CD4-positive, CD25-positive, alpha-beta regulatory T cell (primary cell): ENCODE results near the gene DACT1. TPM values are rescaled to one million over a fixed set of nuclear protein-coding genes. Genes with fewer than 3 reads are reported as not detected.
"Not testable (repeated sequence)": the region's sequence is repeated elsewhere in the genome, so short reads cannot be mapped to it uniquely, and the experiment has no call there.

Source experiments
- ATAC-seq, 2 donors: fragments of 150-1000 bp; cut with Tn5 transposase; one replicate each; pipeline ENCODE4 v1.10.0; 2021; ENCODE audit warnings: low read depth in 2 of 2, moderate number of reproducible peaks in 2 of 2, moderate library complexity in 1 of 2
- DNase-seq, 3 donors: peaks; one replicate each; pipeline versions ENCODE4 v3.0.0 to v3.0.0-alpha.2; 2012 to 2022; ENCODE audit warnings: mixed read lengths in 1 of 3
- H3K27ac ChIP-seq: one replicate; pipeline ENCODE4 v1.7.0; 2013; ENCODE audit warnings: mild to moderate bottlenecking, low read length; ENCODE audit not compliant: insufficient read depth, poor library complexity, severe bottlenecking
- H3K27me3 ChIP-seq: one replicate; pipeline ENCODE4 v1.7.0; 2013; ENCODE audit warnings: low read length; ENCODE audit not compliant: control insufficient read depth, insufficient read depth
- H3K36me3 ChIP-seq: one replicate; pipeline ENCODE4 v1.7.0; 2013; ENCODE audit warnings: mild to moderate bottlenecking, low read length, moderate library complexity; ENCODE audit not compliant: control insufficient read depth, insufficient read depth
- H3K4me1 ChIP-seq: 2 replicates; pipeline ENCODE4 v1.7.0; 2013; ENCODE audit warnings: mild to moderate bottlenecking, low read length; ENCODE audit not compliant: insufficient read depth, control insufficient read depth, poor library complexity, severe bottlenecking
- H3K4me3 ChIP-seq: one replicate; pipeline ENCODE4 v1.7.0; 2013; ENCODE audit warnings: low read depth, mild to moderate bottlenecking, low read length, moderate library complexity
- H3K9me3 ChIP-seq, 2 experiments: 1 replicate in 1 of 2; 2 replicates in 1 of 2; pipeline ENCODE4 v1.7.0; 2013; ENCODE audit warnings: low read length in 2 of 2, mild to moderate bottlenecking in 1 of 2, moderate library complexity in 1 of 2; ENCODE audit not compliant: control insufficient read depth in 2 of 2
- H3K27ac Mint-ChIP-seq, 3 donors: one replicate each; pipeline ENCODE4 v1.8.0; 2020 to 2022; ENCODE audit warnings: mild to moderate bottlenecking in 3 of 3, mixed read lengths in 3 of 3, moderate library complexity in 2 of 3
- H3K27me3 Mint-ChIP-seq: one replicate; pipeline ENCODE4 v1.8.0; 2022; ENCODE audit warnings: mild to moderate bottlenecking, mixed read lengths
- H3K36me3 Mint-ChIP-seq: one replicate; pipeline ENCODE4 v1.8.0; 2020; ENCODE audit warnings: mixed read lengths
- H3K4me1 Mint-ChIP-seq, 4 donors: one replicate each; pipeline ENCODE4 v1.8.0; 2020 to 2022; ENCODE audit warnings: mixed read lengths in 4 of 4, mild to moderate bottlenecking in 1 of 4
- H3K4me3 Mint-ChIP-seq, 4 donors: one replicate each; pipeline ENCODE4 v1.8.0; 2020 to 2022; ENCODE audit warnings: mild to moderate bottlenecking in 4 of 4, mixed read lengths in 4 of 4, moderate library complexity in 3 of 4
- H3K9me3 Mint-ChIP-seq, 7 donors: one replicate each; pipeline ENCODE4 v1.8.0; 2020 to 2022; ENCODE audit warnings: mixed read lengths in 7 of 7, mild to moderate bottlenecking in 3 of 7, moderate library complexity in 2 of 7
- polyA plus RNA-seq, 4 donors: library from polyadenylated mRNA; unstranded; fragments of 300-500 nt; fragmentation: Illumina TruSeq; gene quantifications; one replicate each; pipeline ENCODE4 v1.2.3, GENCODE V29; 2021
- total RNA-seq: library from RNA; stranded (reverse); gene quantifications from one replicate; pipeline ENCODE4 v1.2.3, GENCODE V29; 2022

Gene DACT1, protein sequence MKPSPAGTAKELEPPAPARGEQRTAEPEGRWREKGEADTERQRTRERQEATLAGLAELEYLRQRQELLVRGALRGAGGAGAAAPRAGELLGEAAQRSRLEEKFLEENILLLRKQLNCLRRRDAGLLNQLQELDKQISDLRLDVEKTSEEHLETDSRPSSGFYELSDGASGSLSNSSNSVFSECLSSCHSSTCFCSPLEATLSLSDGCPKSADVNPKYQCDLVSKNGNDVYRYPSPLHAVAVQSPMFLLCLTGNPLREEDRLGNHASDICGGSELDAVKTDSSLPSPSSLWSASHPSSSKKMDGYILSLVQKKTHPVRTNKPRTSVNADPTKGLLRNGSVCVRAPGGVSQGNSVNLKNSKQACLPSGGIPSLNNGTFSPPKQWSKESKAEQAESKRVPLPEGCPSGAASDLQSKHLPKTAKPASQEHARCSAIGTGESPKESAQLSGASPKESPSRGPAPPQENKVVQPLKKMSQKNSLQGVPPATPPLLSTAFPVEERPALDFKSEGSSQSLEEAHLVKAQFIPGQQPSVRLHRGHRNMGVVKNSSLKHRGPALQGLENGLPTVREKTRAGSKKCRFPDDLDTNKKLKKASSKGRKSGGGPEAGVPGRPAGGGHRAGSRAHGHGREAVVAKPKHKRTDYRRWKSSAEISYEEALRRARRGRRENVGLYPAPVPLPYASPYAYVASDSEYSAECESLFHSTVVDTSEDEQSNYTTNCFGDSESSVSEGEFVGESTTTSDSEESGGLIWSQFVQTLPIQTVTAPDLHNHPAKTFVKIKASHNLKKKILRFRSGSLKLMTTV
- total RNA-seq = 2.0 TPM
- polyA plus RNA-seq = under 1 TPM in 3 of 4 donors, not detected in 1; 0.07 to 0.33 (median 0.13) TPM

DNA sequence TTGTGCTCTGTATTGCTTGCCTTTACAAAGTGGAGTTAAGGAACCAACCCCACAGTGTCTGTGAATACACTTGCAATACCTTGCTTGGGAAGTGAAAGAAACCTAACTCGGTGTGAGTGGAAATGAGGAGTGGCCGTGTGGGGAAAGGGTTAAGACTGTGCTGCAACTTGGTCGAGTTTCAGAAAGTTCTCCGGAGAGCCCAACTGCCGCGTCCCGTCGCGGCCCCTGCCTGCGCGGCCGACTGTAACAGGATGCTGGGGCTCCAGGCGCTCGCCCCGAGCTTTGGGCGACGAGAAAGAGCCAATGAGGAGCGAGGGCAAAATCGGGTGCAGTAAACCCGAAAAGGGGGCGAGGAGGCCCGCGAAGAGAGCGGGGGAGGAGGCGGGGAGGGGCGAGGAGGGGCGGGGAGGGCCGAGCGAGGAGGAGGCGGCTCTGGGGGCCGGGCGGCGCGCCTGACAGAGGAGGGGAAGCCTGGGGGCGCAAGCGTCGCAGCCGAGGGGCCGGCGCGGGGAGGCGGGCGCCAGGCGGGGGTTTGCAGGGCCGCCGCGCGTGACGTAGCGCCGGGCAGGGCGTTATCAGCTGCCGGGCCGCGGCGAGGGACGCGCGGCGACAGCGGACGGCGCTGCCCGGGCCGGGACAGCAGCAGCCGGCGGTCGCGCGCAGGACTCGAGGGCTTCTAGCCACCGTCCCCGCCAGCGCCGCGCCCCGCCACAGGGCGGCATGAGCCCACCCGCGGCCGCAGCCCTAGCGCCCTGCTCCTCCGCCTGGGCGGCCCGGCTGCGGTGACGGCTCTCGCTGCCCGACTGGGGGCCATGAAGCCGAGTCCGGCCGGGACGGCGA, at the start of gene DACT1:
Gene DACT1, plus strand, starts transcription at position 572 of the 840 bp plus-strand sequence. Its CDS starts 241 bp downstream, at position 813.
- DNase-seq = peak in 2 of 3 donors; percentile 4 to 67
- H3K9me3 Mint-ChIP-seq = peaks cover 0 to 1% (median 0%) of the 10 kb centered on the region in 7 donors
- no peak within 1 kb of the TSS for H3K27ac ChIP-seq
- no peaks in the 10 kb centered on the region for H3K36me3 ChIP-seq
- H3K9me3 ChIP-seq = no peaks in the 10 kb centered on the region
- H3K27me3 Mint-ChIP-seq = peaks cover 62% of the 10 kb centered on the region
- no peak within 1 kb of the TSS for H3K27ac Mint-ChIP-seq
- peak; percentile 40 to 42 for ATAC-seq
- H3K36me3 Mint-ChIP-seq = no peaks in the 10 kb centered on the region
- H3K4me3 Mint-ChIP-seq = peak within 1 kb of the TSS; percentile 38 to 89 (median 82)
- peaks cover 45% of the 10 kb centered on the region for H3K27me3 ChIP-seq
- H3K4me1 ChIP-seq = peaks cover 13% of the 10 kb centered on the region
- H3K4me3 ChIP-seq = peak within 1 kb of the TSS; percentile 66
- H3K4me1 Mint-ChIP-seq = peaks cover 6 to 23% (median 11%) of the 10 kb centered on the region in 4 donors

DNA sequence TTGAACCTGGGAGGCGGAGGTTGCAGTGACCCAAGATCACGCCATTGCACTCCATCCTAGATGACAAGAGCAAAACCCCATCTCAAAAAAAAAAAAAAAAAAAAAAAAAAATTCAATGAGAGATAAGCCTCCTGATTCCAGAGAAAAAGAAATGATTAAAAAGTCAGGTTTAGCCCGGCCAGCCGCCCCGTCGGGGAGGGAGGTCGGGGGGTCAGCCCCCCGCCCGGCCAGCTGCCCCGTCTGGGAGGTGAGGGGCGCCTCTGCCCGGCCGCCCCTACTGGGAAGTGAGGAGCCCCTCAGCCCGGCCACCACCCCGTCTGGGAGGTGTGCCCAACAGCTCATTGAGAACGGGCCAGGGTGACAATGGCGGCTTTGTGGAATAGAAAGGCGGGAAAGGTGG, 49.4 kb upstream of the DACT1 start:
- H3K4me1 Mint-ChIP-seq, H3K27me3 ChIP-seq, H3K4me3 ChIP-seq, ATAC-seq, H3K36me3 Mint-ChIP-seq, H3K4me1 ChIP-seq, H3K27ac Mint-ChIP-seq, H3K4me3 Mint-ChIP-seq, H3K27ac ChIP-seq, H3K27me3 Mint-ChIP-seq, H3K36me3 ChIP-seq, H3K9me3 ChIP-seq, DNase-seq, H3K9me3 Mint-ChIP-seq: not testable (repeated sequence)

DNA sequence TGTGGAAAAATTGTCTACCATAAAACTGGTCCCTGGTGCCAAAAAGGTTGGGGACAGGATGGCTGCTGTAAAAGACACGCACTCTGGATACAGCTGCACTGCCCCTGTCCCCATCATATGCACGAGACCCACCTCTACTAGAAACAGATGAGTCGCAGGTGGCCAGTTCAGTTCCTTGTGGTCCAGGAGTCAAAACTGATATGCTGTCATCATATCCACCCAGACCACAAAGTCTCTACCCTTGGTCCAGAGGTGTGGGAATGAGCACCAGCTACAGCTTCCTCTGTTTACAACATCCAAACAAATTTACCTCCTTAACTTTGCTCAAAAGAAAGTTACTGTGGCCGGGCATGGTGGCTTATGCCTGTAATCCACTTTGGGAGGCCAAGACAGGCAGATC, 43.8 kb upstream of the DACT1 start:
- no peak overlapping the region for H3K27ac Mint-ChIP-seq
- Histone ChIP-seq H3K27me3 (no peaks in the 10 kb centered on the region), H3K4me3 (no peak overlapping the region), H3K27ac (no peak overlapping the region), H3K9me3 (no peaks in the 10 kb centered on the region), H3K36me3 (no peaks in the 10 kb centered on the region), H3K4me1 (peaks cover 4% of the 10 kb centered on the region)
- DNase-seq (no peak), ATAC-seq (no peak)
- peaks cover 3% of the 10 kb centered on the region for H3K36me3 Mint-ChIP-seq
- no peaks in the 10 kb centered on the region for H3K27me3 Mint-ChIP-seq
- H3K4me3 Mint-ChIP-seq = no peak overlapping the region
- H3K4me1 Mint-ChIP-seq = peaks cover 0 to 13% (median 3%) of the 10 kb centered on the region in 4 donors
- H3K9me3 Mint-ChIP-seq = peaks cover 0 to 6% (median 0%) of the 10 kb centered on the region in 7 donors

DNA sequence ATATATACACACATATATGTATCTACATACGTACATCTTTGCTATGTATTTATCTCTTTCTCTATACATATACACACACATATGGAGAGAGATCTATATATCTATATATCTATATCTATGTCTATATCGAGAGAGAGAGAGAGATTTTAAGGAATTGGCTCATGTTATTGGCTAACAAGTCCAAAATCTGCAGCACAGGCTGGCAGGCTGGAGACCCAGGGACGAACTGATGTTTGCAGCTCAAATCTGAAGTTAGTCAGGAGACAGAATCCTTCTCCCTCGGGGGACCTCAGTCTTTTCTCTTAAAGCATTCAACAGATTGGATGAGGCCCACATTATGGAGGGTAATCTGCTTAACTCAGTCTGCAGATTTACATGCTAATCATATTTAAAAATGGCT, 40.7 kb upstream of the DACT1 start:
- peaks cover 0 to 3% (median 0%) of the 10 kb centered on the region in 7 donors for H3K9me3 Mint-ChIP-seq
- Histone ChIP-seq H3K27ac (no peak overlapping the region), H3K4me3 (no peak overlapping the region), H3K4me1 (peaks cover 4% of the 10 kb centered on the region), H3K27me3 (no peaks in the 10 kb centered on the region), H3K9me3 (no peaks in the 10 kb centered on the region), H3K36me3 (no peaks in the 10 kb centered on the region)
- no peaks in the 10 kb centered on the region for H3K27me3 Mint-ChIP-seq
- no peak overlapping the region for H3K4me3 Mint-ChIP-seq
- H3K4me1 Mint-ChIP-seq = peaks cover 0 to 21% (median 5%) of the 10 kb centered on the region in 4 donors
- DNase-seq (no peak), ATAC-seq (no peak)
- H3K36me3 Mint-ChIP-seq = no peaks in the 10 kb centered on the region
- peak overlapping the region in 1 of 3 donors; percentile 11 for H3K27ac Mint-ChIP-seq

DNA sequence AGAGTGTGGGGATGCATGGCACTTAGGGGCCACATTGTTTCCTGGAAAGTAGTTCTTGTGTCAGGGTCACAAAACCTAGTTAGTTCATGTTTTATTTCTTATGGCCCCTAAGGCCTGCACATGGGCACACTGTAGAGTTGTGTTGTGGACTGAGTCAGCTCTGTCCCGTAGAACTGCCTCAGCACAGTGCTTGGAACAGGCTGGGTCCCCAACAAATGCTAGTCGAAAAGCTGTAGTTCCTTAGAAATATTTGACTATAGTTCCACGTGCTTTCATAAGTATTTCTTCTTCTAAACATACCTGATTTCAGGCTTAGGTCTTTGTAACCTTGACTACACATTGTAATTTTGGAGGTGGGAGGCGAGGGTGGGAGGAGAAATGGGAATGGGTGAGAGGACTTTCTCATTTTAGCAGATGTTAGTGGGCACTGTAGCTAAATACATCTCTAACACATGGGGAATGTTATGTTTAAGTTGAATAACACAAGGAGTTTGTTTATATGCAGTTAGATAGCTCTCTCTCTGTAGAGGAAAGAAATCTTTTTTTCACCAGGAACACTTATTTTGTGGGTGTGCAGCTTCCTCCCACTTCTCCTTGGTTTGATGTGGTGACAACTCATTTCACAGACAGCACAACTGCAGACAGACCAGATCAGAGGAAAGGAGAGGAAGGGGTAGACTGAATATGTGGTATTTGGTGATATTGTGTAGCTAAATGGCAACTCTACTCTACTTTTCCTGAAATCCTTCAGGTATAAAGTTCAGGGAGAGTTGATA, 39.5 kb upstream of the DACT1 start:
- no peaks in the 10 kb centered on the region for H3K36me3 Mint-ChIP-seq
- H3K27me3 Mint-ChIP-seq = no peaks in the 10 kb centered on the region
- Histone ChIP-seq H3K4me1 (peaks cover 4% of the 10 kb centered on the region), H3K27me3 (no peaks in the 10 kb centered on the region), H3K9me3 (no peaks in the 10 kb centered on the region), H3K27ac (no peak overlapping the region), H3K4me3 (no peak overlapping the region), H3K36me3 (no peaks in the 10 kb centered on the region)
- ATAC-seq (peak in 1 of 2 donors; percentile 37), DNase-seq (peak in 2 of 3 donors; percentile 3 to 22)
- no peak overlapping the region for H3K27ac Mint-ChIP-seq
- H3K4me3 Mint-ChIP-seq = no peak overlapping the region
- H3K4me1 Mint-ChIP-seq = peaks cover 0 to 21% (median 5%) of the 10 kb centered on the region in 4 donors
- H3K9me3 Mint-ChIP-seq = peaks cover 0 to 1% (median 0%) of the 10 kb centered on the region in 7 donors

DNA sequence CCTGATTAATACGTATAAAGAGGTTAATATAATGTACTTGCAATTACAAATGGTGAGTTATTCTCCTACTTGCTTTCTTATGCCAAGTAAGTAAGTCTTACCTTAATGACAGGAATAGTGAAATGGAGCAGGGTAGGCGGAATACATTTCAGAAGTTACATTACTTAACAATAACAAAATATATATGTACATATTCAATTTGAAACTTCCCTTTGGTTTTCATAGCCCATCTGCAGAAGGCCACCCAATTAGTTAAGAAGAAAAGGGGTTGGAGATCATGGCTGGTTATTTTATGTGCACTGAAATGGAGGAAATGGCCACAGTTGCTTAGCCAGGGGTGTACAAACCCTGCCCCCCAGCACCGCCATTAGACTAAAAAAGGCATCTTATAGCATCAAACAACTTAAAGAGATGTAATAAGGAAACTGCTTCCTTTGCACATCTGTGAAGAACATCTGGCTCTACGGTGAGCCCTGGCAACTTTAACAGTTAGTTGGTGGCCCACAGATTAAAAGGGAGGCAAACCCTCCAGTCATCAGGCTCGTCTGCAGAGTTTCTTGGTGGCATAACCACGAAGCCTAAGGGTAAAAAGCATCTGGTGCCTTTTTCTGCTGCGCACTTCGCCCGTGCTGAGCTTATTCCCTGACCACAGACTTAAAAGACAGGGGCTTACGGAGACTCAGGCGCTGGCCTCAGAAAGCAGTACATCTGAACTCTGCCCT, 38.8 kb upstream of the DACT1 start:
- no peaks in the 10 kb centered on the region for H3K27me3 Mint-ChIP-seq
- H3K9me3 ChIP-seq = no peaks in the 10 kb centered on the region
- H3K4me1 ChIP-seq = peaks cover 4% of the 10 kb centered on the region
- no peaks in the 10 kb centered on the region for H3K27me3 ChIP-seq
- peaks cover 0 to 1% (median 0%) of the 10 kb centered on the region in 7 donors for H3K9me3 Mint-ChIP-seq
- no peak for DNase-seq
- no peaks in the 10 kb centered on the region for H3K36me3 ChIP-seq
- no peak overlapping the region for H3K4me3 Mint-ChIP-seq
- H3K4me1 Mint-ChIP-seq = peaks cover 0 to 21% (median 5%) of the 10 kb centered on the region in 4 donors
- no peaks in the 10 kb centered on the region for H3K36me3 Mint-ChIP-seq
- H3K4me3 ChIP-seq = no peak overlapping the region
- H3K27ac Mint-ChIP-seq = no peak overlapping the region
- no peak for ATAC-seq
- no peak overlapping the region for H3K27ac ChIP-seq
